Measurements from ENCODE around the gene KMO.

GRCh38 chr1:241624935-241625334 lies 92.8 kb downstream of the KMO start:
- TF ChIP-seq SUZ12 (IDR thresholded peaks at IDR 0.05; ENCODE audit: extremely low read depth, insufficient read depth, insufficient read length): no peak
- TF ChIP-seq YY1 (IDR thresholded peaks at IDR 0.05; ENCODE audit: insufficient read depth, insufficient read length): no peak

All from NT2/D1 (cell line).